Smooth muscle cell (in vitro differentiated cells): ENCODE measurements around the gene ADPRS. TPM values are rescaled to one million over a fixed set of nuclear protein-coding genes. Genes with fewer than 3 reads are reported as not detected.

Experiments
- DNase-seq: peaks from one replicate; lab custom pipeline; 2025; ENCODE audit not compliant: unreplicated experiment; lab: John Stamatoyannopoulos, UW
- H2AFZ ChIP-seq: fragments of 200-600 bp; sonication (generic); 2 replicates; pipeline ENCODE4 v1.6.0; 2016; ENCODE audit warnings: antibody characterized with exemption, low read depth, mild to moderate bottlenecking
- H3F3A ChIP-seq: fragments of 200-600 bp; sonication (generic); 2 replicates; pipeline ENCODE4 v1.6.0; 2017; ENCODE audit warnings: antibody characterized with exemption, low read depth
- H3K27ac ChIP-seq: fragments of 200-600 bp; sonication (generic); 2 replicates; pipeline ENCODE4 v1.5.1; 2016; ENCODE audit warnings: low read depth, mild to moderate bottlenecking
- H3K27me3 ChIP-seq: fragments of 200-600 bp; sonication (generic); 2 replicates; pipeline ENCODE4 v1.6.1; 2016; ENCODE audit warnings: low read depth, mild to moderate bottlenecking
- H3K36me3 ChIP-seq: fragments of 200-600 bp; sonication (generic); 2 replicates; pipeline ENCODE4 v1.5.1; 2016; ENCODE audit warnings: low read depth
- H3K4me1 ChIP-seq: fragments of 200-600 bp; sonication (generic); 2 replicates; pipeline ENCODE4 v1.5.1; 2016; ENCODE audit warnings: low read depth
- H3K4me2 ChIP-seq: fragments of 200-600 bp; sonication (generic); 2 replicates; pipeline ENCODE4 v1.6.0; 2016; ENCODE audit warnings: mild to moderate bottlenecking
- H3K4me3 ChIP-seq: fragments of 200-600 bp; sonication (generic); 2 replicates; pipeline ENCODE4 v1.5.1; 2016; ENCODE audit warnings: mild to moderate bottlenecking
- H3K79me2 ChIP-seq: fragments of 200-600 bp; sonication (generic); 2 replicates; pipeline ENCODE4 v1.6.0; 2016; ENCODE audit warnings: low read depth, mild to moderate bottlenecking
- H3K9ac ChIP-seq: fragments of 200-600 bp; sonication (generic); 2 replicates; pipeline ENCODE4 v1.6.0; 2016; ENCODE audit warnings: low read depth
- H3K9me3 ChIP-seq: fragments of 200-600 bp; sonication (generic); replicated peaks from 2 replicates; pipeline ENCODE4 v1.5.1; 2016; ENCODE audit warnings: low read depth
- H4K20me1 ChIP-seq: fragments of 200-600 bp; sonication (generic); 2 replicates; pipeline ENCODE4 v1.6.0; 2016; ENCODE audit warnings: low read depth
- CTCF ChIP-seq: fragments of 200-600 bp; sonication (generic); IDR thresholded peaks from 2 replicates; pipeline ENCODE4 v1.5.1; 2017; ENCODE audit warnings: borderline replicate concordance, mild to moderate bottlenecking, antibody characterized with exemption; ENCODE audit not compliant: insufficient read depth, poor library complexity, severe bottlenecking
- WGBS: methylation state at CpG from one replicate; pipeline ENCODE4 v1.1.7; 2016; ENCODE audit warnings: low lambda C conversion rate; 5-methylcytosine and 5-hydroxymethylcytosine counted together
- polyA plus RNA-seq: library from polyadenylated mRNA; unstranded; fragments of >200 nt; fragmentation: Nextera tagmentation; extraction: Ambion mirVana; gene quantifications from 2 replicates; pipeline ENCODE4 v1.2.1, GENCODE V29; 2016
- total RNA-seq: library from RNA; depleted of rRNA; stranded (reverse); fragments of >200 nt; gene quantifications from 2 replicates; pipeline ENCODE4 v1.2.3, GENCODE V29; 2014

The ADPRS gene
- total and polyA plus RNA-seq, 2 experiments from 2014 or later, result 31.0 to 38.8 TPM

- Histone ChIP-seq H3K27me3 (peaks cover 3% of the 10 kb centered on the region), H3F3A (no peaks in the 10 kb centered on the region), H3K9ac (no peak overlapping the region), H2AFZ (no peak overlapping the region), H3K9me3 (no peaks in the 10 kb centered on the region), H3K4me1 (peaks cover 11% of the 10 kb centered on the region), H4K20me1 (no peaks in the 10 kb centered on the region), H3K36me3 (no peaks in the 10 kb centered on the region), H3K79me2 (no peaks in the 10 kb centered on the region), H3K4me3 (no peak overlapping the region), H3K27ac (peak overlapping the region; percentile 56), H3K4me2 (peak overlapping the region; percentile 76)
- no peak for TF ChIP-seq CTCF
- DNase-seq, result no peak
- 63% methylated on average over 8 of the region's 8 CpGs for WGBS
Measured at GRCh38 chr1:36123356-36123755, 34.7 kb downstream of the ADPRS start.

GRCh38 chr1:36124404-36125128 is 35.9 kb downstream of the ADPRS start:
- Histone ChIP-seq H4K20me1 (no peaks in the 10 kb centered on the region), H3K27ac (no peak overlapping the region), H2AFZ (no peak overlapping the region), H3K9ac (no peak overlapping the region), H3K36me3 (no peaks in the 10 kb centered on the region), H3K4me2 (peak overlapping the region; percentile 76), H3K27me3 (peaks cover 3% of the 10 kb centered on the region), H3K4me3 (peak overlapping the region; percentile 43), H3K79me2 (no peaks in the 10 kb centered on the region), H3K4me1 (peaks cover 5% of the 10 kb centered on the region), H3K9me3 (no peaks in the 10 kb centered on the region), H3F3A (no peaks in the 10 kb centered on the region)
- TF ChIP-seq CTCF, result no peak
- DNase-seq, result no peak
- 54% methylated on average over 11 of the region's 42 CpGs for WGBS

- no peak for TF ChIP-seq CTCF
- no peaks in the 10 kb centered on the region for H3K36me3 ChIP-seq
- no peaks in the 10 kb centered on the region for H3K4me1 ChIP-seq
- no peak within 1 kb of the TSS for H3K27ac ChIP-seq
- no peaks in the 10 kb centered on the region for H3K9me3 ChIP-seq
- no peak within 1 kb of the TSS for H3K9ac ChIP-seq
- DNase-seq, result no peak
- H3F3A ChIP-seq, result no peaks in the 10 kb centered on the region
- no peaks in the 10 kb centered on the region for H4K20me1 ChIP-seq
- peak within 1 kb of the TSS; percentile 43 for H3K4me3 ChIP-seq
- H3K4me2 ChIP-seq, result peak within 1 kb of the TSS; percentile 82
- no peak within 1 kb of the TSS for H2AFZ ChIP-seq
- peaks cover 3% of the 10 kb centered on the region for H3K27me3 ChIP-seq
- no peaks in the 10 kb centered on the region for H3K79me2 ChIP-seq
- WGBS, result 55% methylated on average over 19 of the region's 77 CpGs
Measured at GRCh38 chr1:36125129-36125991, 36.7 kb downstream of the ADPRS start, which contains the start of gene COL8A2. Gene COL8A2 (minus strand): TSS chr1:36125222. CDS start chr1:36100242, 24,980 bp downstream.
